Measurements from ENCODE around the gene CACNA1I.

The CACNA1I gene

GRCh38 chr22:39678862-39679490 lies 108.4 kb downstream of the CACNA1I start:
- no peak for DNase-seq

GRCh38 chr22:39679652-39680051 lies 109.1 kb downstream of the CACNA1I start:
- DNase-seq = no peak

GRCh38 chr22:39680486-39680885 lies 109.9 kb downstream of the CACNA1I start:
- DNase-seq = no peak

- no peak for DNase-seq
These were observed 110.7 kb downstream of the CACNA1I start for GRCh38 chr22:39681038-39681861.

GRCh38 chr22:39682994-39683393 lies 112.4 kb downstream of the CACNA1I start:
- DNase-seq = no peak

- DNase-seq = no peak
These were observed 113.1 kb downstream of the CACNA1I start for GRCh38 chr22:39683639-39684038.

- no peak for DNase-seq
These were observed 114.2 kb downstream of the CACNA1I start for GRCh38 chr22:39684702-39685281.

GRCh38 chr22:39685336-39686177 lies 115.0 kb downstream of the CACNA1I start:
- no peak for DNase-seq

GRCh38 chr22:39686178-39686620 lies 115.6 kb downstream of the CACNA1I start:
- no peak for DNase-seq

- no peak for DNase-seq
These were observed 116.4 kb downstream of the CACNA1I start for GRCh38 chr22:39686776-39687525.

- no peak for DNase-seq
These were observed 117.7 kb downstream of the CACNA1I start for GRCh38 chr22:39688186-39688785.

- no peak for DNase-seq
These were observed 118.9 kb downstream of the CACNA1I start for GRCh38 chr22:39689421-39689820.

GRCh38 chr22:39690881-39691605 lies 120.5 kb downstream of the CACNA1I start:
- no peak for DNase-seq

GRCh38 chr22:39693943-39694500 lies 123.5 kb downstream of the CACNA1I start:
- DNase-seq = no peak

GRCh38 chr22:39697790-39698430 lies 127.4 kb downstream of the CACNA1I start:
- DNase-seq = no peak

- DNase-seq = no peak
These were observed 129.2 kb downstream of the CACNA1I start for GRCh38 chr22:39699631-39700360.

GRCh38 chr22:39700565-39700964 lies 130.0 kb downstream of the CACNA1I start:
- DNase-seq = no peak

- DNase-seq = no peak
These were observed 132.5 kb downstream of the CACNA1I start for GRCh38 chr22:39703091-39703490.

GRCh38 chr22:39703928-39704639 lies 133.5 kb downstream of the CACNA1I start:
- DNase-seq = no peak

Measured in NCI-H226 (cell line).